ENCODE results near the gene PLEKHA7.
A peak's percentile ranks its signal among the peaks of the same experiment; 100 is the strongest.

The PLEKHA7 gene

GRCh38 chr11:16801288-16801980 lies 212.8 kb downstream of the PLEKHA7 start:
- DNase-seq = no peak

DNA sequence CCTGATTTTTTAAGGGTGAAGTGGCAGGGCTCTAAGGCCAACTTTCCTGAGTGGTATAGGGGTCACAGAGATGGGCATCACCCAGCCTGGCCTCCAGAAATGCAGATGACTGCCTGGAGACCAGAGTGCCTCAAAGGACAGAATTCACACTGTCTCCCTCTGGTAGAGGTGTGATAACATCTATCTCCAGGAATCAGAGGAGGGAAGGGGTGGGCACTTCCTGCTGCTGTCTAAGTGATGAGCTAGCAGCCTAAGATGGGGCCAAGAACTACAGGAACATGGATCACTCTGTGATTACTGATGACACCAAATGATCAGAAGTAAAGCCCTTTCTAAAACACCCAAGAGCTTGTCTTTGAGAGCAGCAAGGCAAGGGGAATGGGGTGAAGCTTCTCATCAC lies 213.8 kb downstream of the PLEKHA7 start:
- DNase-seq = no peak

- no peak for DNase-seq
Observed at GRCh38 chr11:16799890-16800289, 214.3 kb downstream of the PLEKHA7 start.

- no peak for DNase-seq
Observed at GRCh38 chr11:16799221-16799620, 215.0 kb downstream of the PLEKHA7 start.

GRCh38 chr11:16797776-16798175 lies 216.4 kb downstream of the PLEKHA7 start:
- no peak for DNase-seq

DNA sequence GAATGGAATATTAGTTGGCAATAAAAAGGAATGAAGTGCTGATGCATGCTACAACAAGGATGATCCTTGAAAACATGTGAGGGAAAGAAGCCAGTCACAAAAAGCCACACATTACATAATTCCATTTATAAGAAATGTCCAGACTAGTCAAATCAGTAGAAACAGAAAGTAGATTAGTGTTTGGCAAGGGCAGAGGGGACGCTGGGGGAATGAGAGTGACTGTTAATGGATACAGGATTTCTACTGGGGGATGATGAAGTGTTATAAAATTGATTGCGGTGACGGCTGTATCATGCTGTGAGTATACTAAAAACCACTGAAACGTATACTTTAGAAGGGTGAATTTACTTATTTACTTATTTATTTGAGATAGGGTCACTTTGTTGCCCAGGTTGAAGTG lies 217.9 kb downstream of the PLEKHA7 start:
- DNase-seq = no peak

DNA sequence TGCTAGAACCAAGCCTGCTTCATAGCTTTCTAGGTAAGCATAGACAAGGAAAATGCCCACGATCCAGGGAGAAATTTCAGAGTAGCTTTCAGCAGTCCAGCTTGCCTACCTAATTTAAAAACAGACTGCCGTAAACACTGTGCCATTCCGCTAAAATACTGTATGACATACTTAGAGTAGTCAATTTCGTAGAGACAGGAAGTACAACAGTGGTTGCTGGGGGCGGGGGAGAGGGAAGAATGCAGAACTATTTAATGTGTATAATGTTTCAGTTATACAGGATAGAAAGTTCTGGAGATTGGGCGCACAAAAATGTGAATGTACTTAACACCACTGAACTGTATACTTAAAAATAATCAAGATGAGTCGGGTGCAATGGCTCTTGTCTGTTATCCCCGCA lies 219.1 kb downstream of the PLEKHA7 start:
- DNase-seq = no peak

DNA sequence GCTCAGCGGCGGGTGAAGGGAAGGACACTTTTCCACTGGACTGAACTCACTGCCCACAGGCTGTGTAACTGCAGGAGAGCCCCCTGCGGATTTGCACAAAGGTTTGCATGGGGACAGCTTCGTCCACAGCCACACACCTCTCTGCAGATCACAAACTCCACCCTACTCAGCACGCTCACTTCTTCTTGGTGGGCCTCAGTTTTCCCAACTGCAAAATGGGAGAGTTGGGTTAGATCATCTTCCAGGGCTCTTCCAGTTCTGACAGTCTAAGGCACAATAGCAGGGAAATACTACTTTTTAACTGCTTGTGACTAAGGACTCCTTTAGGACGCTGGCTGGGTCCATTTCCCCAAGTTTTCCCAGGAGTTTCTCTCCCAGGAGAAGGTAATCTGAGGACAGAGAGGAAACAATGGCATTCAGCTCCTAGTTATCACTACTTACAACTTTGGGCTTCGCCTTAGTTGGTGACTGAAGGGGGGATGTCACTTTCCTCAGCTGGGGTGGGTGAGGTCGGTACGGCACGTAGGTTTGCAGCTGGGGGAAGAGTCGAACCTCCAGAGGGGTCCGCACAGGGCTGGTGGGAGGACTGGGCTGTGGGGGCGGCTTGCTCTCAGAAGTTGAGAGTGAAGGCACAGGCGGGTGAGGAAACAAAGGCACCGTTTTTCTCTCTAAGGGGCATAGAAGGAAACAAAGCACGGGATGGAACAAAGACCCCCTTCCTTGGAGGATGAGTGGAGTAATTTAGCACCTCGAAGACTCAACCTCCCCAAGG lies 220.0 kb downstream of the PLEKHA7 start:
- no peak for DNase-seq

DNA sequence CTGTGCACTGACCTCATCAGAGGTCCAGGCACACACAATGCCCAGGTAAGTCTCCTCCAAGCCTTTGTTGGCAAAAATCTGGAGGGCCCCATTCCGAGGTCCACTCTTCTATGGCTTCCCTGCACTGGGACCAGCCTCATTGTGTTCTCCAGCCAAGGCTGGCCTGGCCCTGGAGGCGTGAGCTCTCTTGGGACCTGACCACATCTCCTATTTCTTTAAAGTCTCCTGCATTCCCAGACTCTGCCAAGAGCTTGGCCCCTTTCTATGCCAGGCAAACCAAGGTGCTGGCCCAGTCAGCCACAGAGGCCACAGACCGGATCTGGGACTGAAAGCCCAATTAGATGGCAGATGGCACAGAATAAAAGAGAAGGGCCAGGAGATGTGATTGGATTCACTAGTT lies 220.7 kb downstream of the PLEKHA7 start:
- DNase-seq = no peak

DNA sequence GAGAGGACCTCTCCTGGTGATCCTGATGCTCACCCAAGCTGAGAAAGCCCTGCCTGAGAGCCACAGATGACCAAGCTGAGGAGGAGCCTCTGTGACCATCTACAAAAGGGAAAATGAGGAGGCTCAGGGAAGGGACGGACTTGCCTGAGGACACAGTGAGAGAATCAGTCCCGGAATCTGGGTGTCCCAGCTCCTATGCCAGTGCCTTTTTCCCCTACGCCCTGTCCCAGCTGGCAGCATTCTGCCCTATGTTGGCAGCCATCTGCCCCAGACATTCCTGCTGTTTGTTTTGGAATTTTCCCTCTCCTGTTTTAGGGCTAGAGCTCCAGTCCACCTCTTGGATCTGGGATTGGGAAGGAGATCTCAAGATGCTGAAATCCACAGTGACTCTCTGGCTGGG lies 221.2 kb downstream of the PLEKHA7 start:
- DNase-seq = no peak

DNA sequence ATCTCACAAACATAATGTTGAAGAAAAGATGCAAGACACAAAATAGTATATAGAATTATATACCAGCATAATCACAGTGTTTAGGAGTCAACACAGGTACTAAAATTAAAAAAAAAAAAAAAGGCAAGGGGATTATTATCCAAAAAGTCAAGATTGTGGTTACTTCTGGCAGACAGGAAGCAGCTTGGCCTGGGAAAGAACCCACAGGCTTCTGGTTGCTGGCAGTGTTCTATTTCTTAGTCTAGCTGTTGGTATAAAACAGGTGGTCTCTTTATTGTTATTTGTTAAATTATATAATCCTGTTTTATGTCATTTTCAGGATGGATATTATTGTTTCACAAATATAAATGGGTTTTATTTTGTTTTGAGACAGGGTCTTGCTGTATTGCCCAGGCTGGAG lies 221.8 kb downstream of the PLEKHA7 start:
- DNase-seq = no peak

DNA sequence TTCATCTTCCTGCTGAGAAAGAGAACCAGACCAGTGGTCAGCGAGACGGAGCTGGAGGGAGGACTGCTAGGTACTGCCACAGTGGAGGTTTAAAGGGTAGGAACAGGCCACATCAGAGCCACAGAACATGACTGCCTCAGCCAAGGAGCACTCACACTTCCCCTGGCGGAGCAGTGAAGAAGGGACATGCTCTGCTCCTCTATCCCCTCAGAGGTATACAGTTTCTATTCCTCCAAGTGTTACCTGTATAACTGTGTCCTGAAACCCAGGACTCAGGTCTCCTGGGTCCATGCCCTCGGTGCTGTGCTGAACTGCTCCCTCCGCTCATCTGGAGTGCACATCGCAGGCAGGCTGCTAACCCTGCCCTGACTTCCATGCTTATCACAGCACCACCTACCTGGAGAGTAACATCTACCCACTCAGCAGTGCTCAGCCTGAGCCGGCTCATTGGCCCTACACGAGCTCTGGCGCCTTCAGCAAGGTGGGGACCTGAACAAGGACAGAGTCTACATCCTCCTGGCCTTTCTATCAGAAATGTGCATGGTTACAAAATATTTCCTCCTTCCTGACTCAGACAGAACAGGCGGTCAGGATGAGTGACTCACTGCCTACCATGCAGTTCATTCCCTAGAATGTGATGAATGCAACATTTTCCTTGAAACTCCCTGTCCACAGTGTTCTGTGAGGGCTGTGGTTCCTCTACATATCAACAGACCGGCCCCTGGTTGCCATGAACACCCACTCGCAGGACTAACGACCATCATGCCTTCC lies 222.8 kb downstream of the PLEKHA7 start:
- no peak for DNase-seq

GRCh38 chr11:16790486-16791190 lies 223.6 kb downstream of the PLEKHA7 start:
- no peak for DNase-seq

DNA sequence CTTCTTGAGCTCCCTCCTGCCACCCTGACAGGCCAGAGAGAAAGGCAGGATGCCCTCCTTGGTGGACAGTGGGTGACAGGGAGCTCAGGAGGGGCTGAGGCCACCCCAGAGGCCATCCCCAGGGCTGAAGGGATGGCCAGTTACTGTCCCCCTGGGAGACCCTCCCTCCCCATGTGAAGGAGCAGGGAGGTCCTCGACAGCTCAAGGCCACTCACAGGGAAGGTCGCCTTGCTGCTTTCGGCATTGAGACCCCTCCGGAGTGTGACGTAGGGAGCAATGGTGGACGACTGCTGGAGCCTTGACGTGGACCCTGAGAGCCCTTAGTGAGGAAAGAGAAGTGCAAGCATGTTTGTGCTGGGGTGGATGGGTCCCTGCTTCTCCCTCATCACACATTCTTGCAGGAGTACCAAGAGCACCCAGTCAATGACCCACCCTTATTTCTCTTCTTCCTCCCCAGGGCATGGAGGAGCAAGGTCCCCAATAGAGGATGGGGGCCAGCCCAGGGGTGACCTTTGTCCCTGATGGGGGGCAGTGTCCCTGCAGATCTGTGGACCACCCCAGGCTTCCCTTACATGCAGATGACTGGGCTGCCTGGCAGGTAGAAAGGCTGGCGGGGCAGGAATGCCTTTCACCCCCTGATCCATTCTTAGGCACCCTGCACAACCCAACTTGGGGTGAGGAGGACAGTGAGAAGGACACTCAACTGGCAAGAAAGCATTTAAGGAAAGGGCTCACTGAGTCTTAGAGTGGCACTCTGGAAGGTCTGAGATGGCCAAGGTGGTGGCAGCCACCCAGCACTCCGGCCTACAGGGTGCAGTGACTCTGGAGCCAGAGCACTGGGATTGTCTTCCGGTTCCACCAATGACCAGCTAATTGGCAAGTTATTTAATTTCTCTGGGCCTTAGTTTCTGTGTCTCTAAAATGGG lies 224.4 kb downstream of the PLEKHA7 start:
- no peak for DNase-seq

- no peak for DNase-seq
Observed at GRCh38 chr11:16789063-16789420, 225.2 kb downstream of the PLEKHA7 start.

- peak; percentile 29 for DNase-seq
Observed at GRCh38 chr11:16788141-16789062, 225.8 kb downstream of the PLEKHA7 start.

DNA sequence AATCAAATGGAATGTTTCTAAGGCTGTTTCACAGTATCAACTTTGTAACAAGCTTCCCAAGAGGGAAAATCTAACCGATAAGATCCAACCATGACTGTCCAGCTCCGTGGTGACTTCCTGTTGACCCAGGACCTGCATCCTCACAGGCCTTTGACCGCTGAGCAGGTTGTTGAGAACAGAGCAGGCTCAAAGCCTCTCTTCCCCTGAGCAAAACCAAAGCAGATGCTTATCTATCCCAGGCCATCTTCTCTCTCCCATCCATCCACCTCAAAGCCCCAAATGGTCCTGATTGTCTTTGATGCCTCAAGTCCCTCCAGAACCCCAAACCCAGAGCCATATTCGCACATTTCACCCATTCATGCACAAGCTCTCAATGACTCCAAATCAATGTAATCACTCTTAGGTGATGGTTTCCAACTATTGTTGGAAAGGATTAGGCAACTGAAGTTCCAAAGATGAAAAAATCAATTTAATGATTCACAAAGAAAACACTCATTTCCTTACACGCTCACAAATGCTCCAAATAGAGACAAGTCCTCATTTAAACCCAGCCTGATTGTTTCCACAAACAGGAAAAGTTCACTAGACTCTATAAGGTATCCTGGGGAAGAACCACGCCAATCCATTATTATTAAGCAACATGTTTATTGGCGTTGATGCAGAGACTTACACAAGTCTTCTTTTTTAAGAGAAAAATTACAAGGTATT lies 227.0 kb downstream of the PLEKHA7 start:
- no peak for DNase-seq

GRCh38 chr11:16786131-16786530 lies 228.1 kb downstream of the PLEKHA7 start:
- DNase-seq = no peak

- DNase-seq = no peak
Observed at GRCh38 chr11:16785520-16786128, 228.6 kb downstream of the PLEKHA7 start.

- DNase-seq = no peak
Observed at GRCh38 chr11:16784666-16785065, 229.5 kb downstream of the PLEKHA7 start.
